Parathyroid adenoma (tissue), 2 donors: ENCODE data around the gene TGFBR2.

ENCODE experiments used
- H2AFZ ChIP-seq: fragments of 300-600 bp; sonication (generic); one replicate; pipeline ENCODE4 v1.7.0; 2017; ENCODE audit warnings: antibody characterized with exemption, mild to moderate bottlenecking
- H3K27ac ChIP-seq: fragments of 300-600 bp; sonication (generic); one replicate; pipeline ENCODE4 v1.7.0; 2017
- H3K27me3 ChIP-seq: fragments of 300-600 bp; sonication (generic); one replicate; pipeline ENCODE4 v1.7.0; 2017; ENCODE audit warnings: low read length; ENCODE audit not compliant: control insufficient read depth, insufficient read depth
- H3K36me3 ChIP-seq: fragments of 300-600 bp; sonication (generic); one replicate; pipeline ENCODE4 v1.7.0; 2017; ENCODE audit warnings: low read length; ENCODE audit not compliant: control insufficient read depth, insufficient read depth
- H3K4me1 ChIP-seq: fragments of 300-600 bp; sonication (generic); one replicate; pipeline ENCODE4 v1.7.0; 2017; ENCODE audit warnings: control low read depth
- H3K4me2 ChIP-seq: fragments of 300-600 bp; sonication (generic); one replicate; pipeline ENCODE4 v1.7.0; 2017; ENCODE audit warnings: low read length
- H3K4me3 ChIP-seq: fragments of 300-600 bp; sonication (generic); one replicate; pipeline ENCODE4 v1.7.0; 2017; ENCODE audit warnings: low read depth, low read length
- H3K79me2 ChIP-seq: fragments of 300-600 bp; sonication (generic); one replicate; pipeline ENCODE4 v1.7.0; 2017; ENCODE audit warnings: control low read depth
- H3K9ac ChIP-seq: fragments of 300-600 bp; sonication (generic); one replicate; pipeline ENCODE4 v1.7.0; 2017; ENCODE audit warnings: mild to moderate bottlenecking
- H3K9me3 ChIP-seq: fragments of 300-600 bp; sonication (generic); one replicate; pipeline ENCODE4 v1.7.0; 2017; ENCODE audit warnings: low read length; ENCODE audit not compliant: control insufficient read depth
- TF ChIP-seq, protein P1 (sequence below): fragments of 300-600 bp; sonication (generic); IDR thresholded peaks from one replicate; pipeline ENCODE4 v1.7.0; 2017; ENCODE audit warnings: antibody characterized with exemption, mild to moderate bottlenecking
- donor health status: primary hyperparathyroidism.

TGFBR2 gene

DNA sequence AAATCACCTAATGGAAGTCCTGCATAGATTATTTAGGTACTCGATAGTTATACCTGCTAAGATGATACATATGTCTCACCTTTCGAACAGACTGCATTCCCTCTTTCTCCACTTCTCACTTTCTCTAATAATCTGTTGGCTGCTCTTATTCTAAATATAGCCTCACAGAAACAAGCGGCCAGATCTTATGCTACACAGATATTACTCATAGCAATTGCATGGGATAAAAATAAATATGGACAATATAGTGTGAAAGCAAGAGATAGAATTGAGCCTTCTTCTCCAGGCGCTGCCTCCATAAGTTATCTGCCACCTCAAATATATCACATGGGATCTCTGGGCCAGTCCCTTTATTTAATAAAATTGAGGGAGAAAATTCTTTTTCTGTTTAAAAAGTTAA, 29.5 kb upstream of the TGFBR2 start:
- no peaks in the 10 kb centered on the region for H3K27me3 ChIP-seq
- no peaks in the 10 kb centered on the region for H3K9me3 ChIP-seq
- H3K79me2 ChIP-seq, result no peaks in the 10 kb centered on the region
- no peak overlapping the region for H3K4me3 ChIP-seq
- H3K4me2 ChIP-seq, result no peak overlapping the region
- no peak overlapping the region for H2AFZ ChIP-seq
- no peak overlapping the region for H3K9ac ChIP-seq
- H3K36me3 ChIP-seq, result no peaks in the 10 kb centered on the region
- H3K4me1 ChIP-seq, result no peaks in the 10 kb centered on the region
- TF ChIP-seq, protein P1, sequence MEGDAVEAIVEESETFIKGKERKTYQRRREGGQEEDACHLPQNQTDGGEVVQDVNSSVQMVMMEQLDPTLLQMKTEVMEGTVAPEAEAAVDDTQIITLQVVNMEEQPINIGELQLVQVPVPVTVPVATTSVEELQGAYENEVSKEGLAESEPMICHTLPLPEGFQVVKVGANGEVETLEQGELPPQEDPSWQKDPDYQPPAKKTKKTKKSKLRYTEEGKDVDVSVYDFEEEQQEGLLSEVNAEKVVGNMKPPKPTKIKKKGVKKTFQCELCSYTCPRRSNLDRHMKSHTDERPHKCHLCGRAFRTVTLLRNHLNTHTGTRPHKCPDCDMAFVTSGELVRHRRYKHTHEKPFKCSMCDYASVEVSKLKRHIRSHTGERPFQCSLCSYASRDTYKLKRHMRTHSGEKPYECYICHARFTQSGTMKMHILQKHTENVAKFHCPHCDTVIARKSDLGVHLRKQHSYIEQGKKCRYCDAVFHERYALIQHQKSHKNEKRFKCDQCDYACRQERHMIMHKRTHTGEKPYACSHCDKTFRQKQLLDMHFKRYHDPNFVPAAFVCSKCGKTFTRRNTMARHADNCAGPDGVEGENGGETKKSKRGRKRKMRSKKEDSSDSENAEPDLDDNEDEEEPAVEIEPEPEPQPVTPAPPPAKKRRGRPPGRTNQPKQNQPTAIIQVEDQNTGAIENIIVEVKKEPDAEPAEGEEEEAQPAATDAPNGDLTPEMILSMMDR, result no peak
- H3K27ac ChIP-seq, result no peak overlapping the region

DNA sequence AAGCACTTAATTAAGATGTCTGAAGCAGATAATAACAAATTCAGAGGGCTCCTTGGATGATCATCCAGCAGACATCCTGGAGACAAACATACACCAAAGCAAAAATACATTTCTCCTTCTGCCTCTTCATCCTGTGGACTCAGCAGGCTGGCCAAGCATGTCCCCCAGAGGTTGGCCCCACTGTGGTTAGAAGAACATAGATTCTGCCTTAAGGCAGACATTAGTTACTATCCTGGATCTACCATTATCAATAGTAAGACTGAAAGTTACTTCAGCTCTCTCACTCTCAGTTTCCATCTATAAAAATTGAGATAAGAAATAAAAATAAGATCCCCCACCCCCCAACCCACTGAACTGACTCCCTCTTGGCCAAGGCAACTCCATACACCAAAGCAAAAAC, 28.6 kb upstream of the TGFBR2 start:
- Histone ChIP-seq H3K27me3 (no peaks in the 10 kb centered on the region), H3K79me2 (no peaks in the 10 kb centered on the region), H3K9me3 (no peaks in the 10 kb centered on the region), H3K9ac (no peak overlapping the region), H2AFZ (no peak overlapping the region), H3K4me1 (no peaks in the 10 kb centered on the region), H3K4me2 (no peak overlapping the region), H3K4me3 (no peak overlapping the region), H3K27ac (no peak overlapping the region), H3K36me3 (no peaks in the 10 kb centered on the region)
- TF ChIP-seq, protein P1, result no peak

DNA sequence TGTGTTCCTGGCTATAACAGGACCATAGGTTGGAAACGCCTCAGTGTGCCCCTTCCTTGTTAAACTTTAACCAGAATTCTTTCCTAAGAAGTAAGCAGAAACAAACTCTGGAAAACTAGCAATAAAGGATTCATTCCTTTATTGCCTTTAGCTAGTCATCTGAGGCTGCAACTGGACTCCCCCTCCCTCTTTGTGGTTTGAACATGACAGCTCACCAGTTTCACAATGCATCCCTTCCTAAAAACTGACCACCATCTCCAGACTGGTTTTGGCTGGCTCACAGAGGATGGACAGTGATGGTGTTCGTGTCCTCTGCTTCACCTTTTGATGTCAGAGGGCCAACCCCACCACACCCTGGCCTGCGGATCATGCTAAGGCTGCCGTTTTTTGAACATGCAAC, 27.9 kb upstream of the TGFBR2 start:
- Histone ChIP-seq H3K36me3 (no peaks in the 10 kb centered on the region), H3K27me3 (no peaks in the 10 kb centered on the region), H3K4me3 (no peak overlapping the region), H3K9ac (no peak overlapping the region), H3K79me2 (no peaks in the 10 kb centered on the region), H3K9me3 (no peaks in the 10 kb centered on the region), H3K4me1 (no peaks in the 10 kb centered on the region), H3K4me2 (no peak overlapping the region), H3K27ac (no peak overlapping the region), H2AFZ (no peak overlapping the region)
- TF ChIP-seq, protein P1, result no peak

DNA sequence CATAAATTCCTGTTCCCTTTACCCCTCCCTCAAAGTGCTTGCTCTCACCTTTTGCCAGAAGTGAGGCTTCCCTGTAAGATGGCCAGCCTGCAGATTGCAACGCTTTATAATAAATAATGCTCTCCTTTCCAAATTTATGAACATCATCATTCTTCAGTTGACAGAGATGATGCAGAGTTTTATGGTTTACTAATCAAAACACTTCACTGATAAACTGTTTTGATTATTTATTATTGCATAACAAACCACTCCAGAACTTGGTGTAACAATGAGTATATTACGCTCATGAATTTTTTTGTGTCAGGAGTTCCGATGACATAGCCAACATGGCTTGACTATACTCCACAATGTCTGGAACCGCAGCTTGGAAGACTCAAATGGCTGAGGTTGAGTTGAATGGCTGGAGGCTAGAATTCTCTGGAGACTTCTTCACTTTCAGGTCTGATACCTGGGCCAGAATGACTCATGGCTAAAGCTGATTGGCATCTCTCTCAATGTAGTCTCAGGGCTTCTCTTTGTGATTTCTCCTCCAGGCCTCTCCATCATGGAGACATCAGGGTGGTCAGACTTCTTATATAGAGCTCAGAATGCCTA, 27.3 kb upstream of the TGFBR2 start:
- Histone ChIP-seq H3K27me3 (no peaks in the 10 kb centered on the region), H3K27ac (no peak overlapping the region), H3K4me1 (no peaks in the 10 kb centered on the region), H3K79me2 (no peaks in the 10 kb centered on the region), H3K36me3 (no peaks in the 10 kb centered on the region), H3K9ac (no peak overlapping the region), H3K4me3 (no peak overlapping the region), H3K9me3 (no peaks in the 10 kb centered on the region), H3K4me2 (no peak overlapping the region), H2AFZ (no peak overlapping the region)
- TF ChIP-seq, protein P1, result no peak

DNA sequence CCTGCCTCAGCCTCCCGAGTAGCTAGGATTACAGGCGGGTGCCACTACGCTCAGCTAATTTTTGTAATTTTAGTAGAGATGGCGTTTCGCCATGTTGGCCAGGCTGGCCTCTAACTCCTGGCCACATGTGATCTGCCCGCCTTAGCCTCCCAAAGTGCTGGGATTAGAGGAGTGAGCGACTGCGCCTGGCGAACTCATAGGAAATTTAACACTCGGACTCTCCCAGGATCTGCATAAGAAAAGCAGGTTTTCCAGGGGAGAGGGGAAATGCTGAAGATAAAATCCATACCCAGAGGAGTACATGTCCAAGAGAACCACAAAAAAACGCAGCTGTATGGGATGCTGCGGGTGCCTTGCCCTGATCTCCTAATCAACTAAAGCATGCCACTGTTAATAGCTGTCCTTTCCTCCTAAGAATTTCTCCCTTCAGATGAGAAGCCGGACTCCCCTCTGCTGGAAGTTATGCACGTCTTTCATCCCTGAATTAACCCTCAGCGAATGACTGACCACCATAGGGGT, 25.3 kb upstream of the TGFBR2 start:
- H3K27ac ChIP-seq, result no peak overlapping the region
- TF ChIP-seq, protein P1, result no peak
- no peak overlapping the region for H3K4me2 ChIP-seq
- no peaks in the 10 kb centered on the region for H3K9me3 ChIP-seq
- no peak overlapping the region for H2AFZ ChIP-seq
- H3K36me3 ChIP-seq, result no peaks in the 10 kb centered on the region
- H3K9ac ChIP-seq, result no peak overlapping the region
- H3K4me1 ChIP-seq, result no peaks in the 10 kb centered on the region
- H3K27me3 ChIP-seq, result no peaks in the 10 kb centered on the region
- H3K4me3 ChIP-seq, result no peak overlapping the region
- H3K79me2 ChIP-seq, result no peaks in the 10 kb centered on the region
